HepG2 (cell line): Measurements from ENCODE around the gene PTPRM. TPM values are rescaled to one million over a fixed set of nuclear protein-coding genes. Genes with fewer than 3 reads are reported as not detected.

ENCODE experiments used
- ATAC-seq: fragments of 200-7000 bp; cut with Tn5 transposase; 3 replicates; pipeline ENCODE4 v1.9.1; 2020; ENCODE audit warnings: mild to moderate bottlenecking, moderate library complexity
- BruUV-seq: library from RNA; stranded (reverse); fragments of 400-500 nt; replicated peaks from 2 replicates; lab custom pipeline; 2021; lab: Mats Ljungman, UMichigan
- CTCF ChIA-PET: fragments of 300-600 bp; formaldehyde crosslinking; extraction: SDS; loops from one replicate; lab custom pipeline; 2021; ENCODE audit warnings: low total read pairs, inconsistent platforms, low intra/inter-chr PET ratio; lab: Yijun Ruan, JAX
- POLR2A ChIA-PET: fragments of 350-600 bp; sonication (Branson Sonifier 250); formaldehyde crosslinking; loops from one replicate; lab custom pipeline; 2020; ENCODE audit warnings: antibody characterized with exemption, inconsistent platforms; lab: Yijun Ruan, JAX
- DNase-seq: peaks from one replicate; pipeline ENCODE4 v3.0.0-alpha.2; 2015; ENCODE audit warnings: low spot score
- FAIRE-seq: peaks from 3 replicates; lab custom pipeline; 2011; peaks lifted over from hg19 to GRCh38; lab: Jason Lieb, UNC
- H2AFZ ChIP-seq: one replicate; pipeline ENCODE4 v1.6.1; 2011; ENCODE audit warnings: low read length, inconsistent platforms
- H3K27ac ChIP-seq: fragments of 300-600 bp; 3 replicates; pipeline ENCODE4 v1.8.0; 2011; ENCODE audit warnings: mixed run types, mild to moderate bottlenecking, mixed read lengths, low read length, inconsistent platforms; ENCODE audit not compliant: insufficient read depth; ENCODE audit errors: extremely low read length
- H3K27me3 ChIP-seq, 2 experiments: fragments of 200-600 bp in 1 of 2; 2 replicates in 1 of 2; 3 replicates in 1 of 2; pipeline versions ENCODE4 v1.6.0 to v1.8.0; 2011; ENCODE audit warnings: low read length in 2 of 2, mild to moderate bottlenecking in 2 of 2, moderate library complexity in 2 of 2, inconsistent platforms in 1 of 2; ENCODE audit not compliant: insufficient read depth in 2 of 2, control insufficient read depth in 1 of 2
- H3K36me3 ChIP-seq, 2 experiments: fragments of 200-600 bp in 1 of 2; replicated peaks in 1 of 2; 2 replicates in 1 of 2; 3 replicates in 1 of 2; pipeline versions ENCODE4 v1.5.1 to v1.8.0; 2011; ENCODE audit warnings: low read length in 2 of 2, inconsistent platforms in 1 of 2; ENCODE audit not compliant: insufficient read depth in 2 of 2, control insufficient read depth in 1 of 2
- H3K4me1 ChIP-seq: 2 replicates; pipeline ENCODE4 v1.5.1; 2012; ENCODE audit warnings: low read length, inconsistent platforms; ENCODE audit not compliant: insufficient read depth
- H3K4me2 ChIP-seq: 2 replicates; pipeline ENCODE4 v1.6.0; 2011; ENCODE audit warnings: low read depth, low read length, inconsistent platforms
- H3K4me3 ChIP-seq, 3 experiments: fragments of 200-600 bp in 1 of 3; sonication (generic), shearing (Covaris generic) in 1 of 3; replicated peaks in 1 of 3; 2 replicates each; pipeline ENCODE4 v1.5.1; 2011 to 2016; ENCODE audit warnings: low read length in 3 of 3, inconsistent platforms in 2 of 3, low read depth in 2 of 3, mild to moderate bottlenecking in 2 of 3, control low read depth in 1 of 3, mixed read lengths in 1 of 3; ENCODE audit not compliant: insufficient read depth in 1 of 3
- H3K79me2 ChIP-seq: one replicate; pipeline ENCODE4 v1.6.1; 2011; ENCODE audit warnings: low read length, inconsistent platforms; ENCODE audit not compliant: insufficient read depth
- H3K9ac ChIP-seq: 2 replicates; pipeline ENCODE4 v1.6.0; 2011; ENCODE audit warnings: mild to moderate bottlenecking, low read depth, low read length, inconsistent platforms; ENCODE audit not compliant: insufficient read depth
- H3K9me3 ChIP-seq: 2 replicates; pipeline ENCODE4 v1.5.1; 2012; ENCODE audit warnings: mild to moderate bottlenecking, low read length
- H4K20me1 ChIP-seq: 2 replicates; pipeline ENCODE4 v1.6.0; 2011; ENCODE audit warnings: inconsistent platforms, mild to moderate bottlenecking, low read length, moderate library complexity; ENCODE audit not compliant: insufficient read depth
- AHR ChIP-seq: IDR thresholded peaks from 2 replicates; pipeline ENCODE4 v1.6.1; 2018; ENCODE audit warnings: missing genetic modification reagents, missing compliant biosample characterization
- HNF4G ChIP-seq, 2 experiments: sonication (generic) in 1 of 2; formaldehyde crosslinking in 1 of 2; IDR thresholded peaks; 2 replicates each; pipeline versions ENCODE4 v1.4.0 to v1.6.1; 2011 to 2020; ENCODE audit warnings: borderline replicate concordance in 2 of 2, low read depth in 2 of 2, mild to moderate bottlenecking in 2 of 2, low read length in 1 of 2, missing genetic modification reagents in 1 of 2, moderate library complexity in 1 of 2
- MIER3 ChIP-seq: IDR thresholded peaks from 2 replicates; pipeline ENCODE4 v1.6.1; 2016; ENCODE audit warnings: missing compliant biosample characterization, borderline replicate concordance
- MTF2 ChIP-seq: sonication (generic); formaldehyde crosslinking; IDR thresholded peaks from 2 replicates; pipeline ENCODE4 v1.5.0; 2020; ENCODE audit warnings: missing genetic modification reagents, borderline replicate concordance
- RBAK ChIP-seq: sonication (generic); formaldehyde crosslinking; IDR thresholded peaks from 2 replicates; pipeline ENCODE4 v1.5.1; 2020; ENCODE audit warnings: mild to moderate bottlenecking, missing genetic modification reagents
- THAP11 ChIP-seq: IDR thresholded peaks from 2 replicates; pipeline ENCODE4 v1.6.1; 2016; ENCODE audit warnings: missing biosample characterization, missing genetic modification reagents
- TP53 ChIP-seq: sonication (generic); formaldehyde crosslinking; conservative IDR thresholded peaks from 2 replicates; pipeline ENCODE4 v1.4.0; 2020; ENCODE audit warnings: missing genetic modification reagents
- ZFP91 ChIP-seq: sonication (generic); formaldehyde crosslinking; IDR thresholded peaks from 2 replicates; pipeline ENCODE4 v1.9.0; 2022; ENCODE audit warnings: missing genetic modification reagents, mild to moderate bottlenecking, borderline replicate concordance
- ZKSCAN5 ChIP-seq: sonication (generic); formaldehyde crosslinking; IDR thresholded peaks from 2 replicates; pipeline ENCODE4 v1.5.1; 2020; ENCODE audit warnings: mild to moderate bottlenecking, missing genetic modification reagents
- ZNF296 ChIP-seq: sonication (generic); formaldehyde crosslinking; conservative IDR thresholded peaks from 2 replicates; pipeline ENCODE4 v1.5.0; 2020; ENCODE audit warnings: mild to moderate bottlenecking, missing genetic modification reagents
- ZNF318 ChIP-seq: sonication (generic); formaldehyde crosslinking; IDR thresholded peaks from 2 replicates; pipeline ENCODE4 v1.4.0; 2020; ENCODE audit warnings: mild to moderate bottlenecking, missing genetic modification reagents
- ZNF749 ChIP-seq: sonication (generic); formaldehyde crosslinking; IDR thresholded peaks from 2 replicates; pipeline ENCODE4 v1.8.0; 2022; ENCODE audit warnings: mild to moderate bottlenecking, missing genetic modification reagents, moderate library complexity, borderline replicate concordance
- WGBS: methylation state at CpG from one replicate; pipeline ENCODE4 v1.1.6; 2017; ENCODE audit warnings: low lambda C conversion rate; 5-methylcytosine and 5-hydroxymethylcytosine counted together
- in situ Hi-C: cut with HindIII; loops from 2 replicates; pipeline ENCODE4 v1.10.0; 2017; ENCODE audit warnings: low pct_unique_long_range_greater_than_20kb; ENCODE audit not compliant: extremely low pct_ligation_motif_present
- intact Hi-C: fragments of 100-400 bp; cut with micrococcal nuclease; formaldehyde crosslinking; loops from one replicate; pipeline ENCODE4 v1.10.0; 2022; ENCODE audit not compliant: unreplicated experiment
- polyA plus RNA-seq, 8 experiments: library from polyadenylated mRNA; depleted of rRNA in 3 of 8; stranded (reverse) in 7 of 8; unstranded in 1 of 8; fragments of >200 nt; fragmentation: Illumina TruSeq in 4 of 8; extraction: Trizol in 4 of 8; gene quantifications; 2 replicates each; pipeline versions ENCODE4 v1.2.1 to v1.2.3, GENCODE V29; 2011 to 2016; ENCODE audit warnings: low read depth in 4 of 8, missing spikeins in 1 of 8, mixed read lengths in 1 of 8; ENCODE audit not compliant: insufficient read depth in 1 of 8
- total RNA-seq, 5 experiments: library from RNA; depleted of rRNA; stranded (reverse); fragments of >200 nt; fragmentation: Illumina TruSeq; extraction: Trizol; gene quantifications; 2 replicates each; pipeline ENCODE4 v1.2.3, GENCODE V29; 2016; ENCODE audit warnings: low read depth in 1 of 5
- TF ChIP-seq, protein P1 (sequence below): fragments of 450-650 bp; IDR thresholded peaks from 2 replicates; pipeline ENCODE4 v1.6.1; 2017

Gene PTPRM
- total and polyA plus RNA-seq, 2 of the 13 experiments (the other 11 are each of a cell fraction or from before 2014, with no cell fraction given) = 12.6 to 108 TPM

GRCh38 chr18:8413751-8414150 is 846.6 kb downstream of the PTPRM start:
- Histone ChIP-seq H2AFZ (no peak overlapping the region), H3K9me3 (peaks cover 15% of the 10 kb centered on the region), H3K4me3 (no peak overlapping the region), H3K4me1 (peaks cover 19% of the 10 kb centered on the region), H3K27ac (no peak overlapping the region), H3K36me3 (no peaks in the 10 kb centered on the region), H3K9ac (no peak overlapping the region), H4K20me1 (no peaks in the 10 kb centered on the region), H3K4me2 (no peak overlapping the region), H3K79me2 (no peaks in the 10 kb centered on the region), H3K27me3 (no peaks in the 10 kb centered on the region)
- intact Hi-C loops = no loop called here
- TF ChIP-seq ZFP91 (CRISPR knock-in tag) (no peak), ZKSCAN5 (CRISPR knock-in tag) (no peak), ZNF749 (CRISPR knock-in tag) (no peak), HNF4G (IDR thresholded peaks at IDR 0.05; ENCODE audit: borderline replicate concordance, low read depth, low read length) (no peak), HNF4G (CRISPR knock-in tag; IDR thresholded peaks at IDR 0.05; ENCODE audit: borderline replicate concordance, low read depth) (no peak), ZNF296 (CRISPR knock-in tag) (no peak), MIER3 (no peak), MTF2 (CRISPR knock-in tag) (no peak), RBAK (CRISPR knock-in tag) (no peak), THAP11 (no peak), AHR (CRISPR knock-in tag) (no peak), TP53 (no peak), ZNF318 (CRISPR knock-in tag) (no peak)
- TF ChIP-seq, protein P1, sequence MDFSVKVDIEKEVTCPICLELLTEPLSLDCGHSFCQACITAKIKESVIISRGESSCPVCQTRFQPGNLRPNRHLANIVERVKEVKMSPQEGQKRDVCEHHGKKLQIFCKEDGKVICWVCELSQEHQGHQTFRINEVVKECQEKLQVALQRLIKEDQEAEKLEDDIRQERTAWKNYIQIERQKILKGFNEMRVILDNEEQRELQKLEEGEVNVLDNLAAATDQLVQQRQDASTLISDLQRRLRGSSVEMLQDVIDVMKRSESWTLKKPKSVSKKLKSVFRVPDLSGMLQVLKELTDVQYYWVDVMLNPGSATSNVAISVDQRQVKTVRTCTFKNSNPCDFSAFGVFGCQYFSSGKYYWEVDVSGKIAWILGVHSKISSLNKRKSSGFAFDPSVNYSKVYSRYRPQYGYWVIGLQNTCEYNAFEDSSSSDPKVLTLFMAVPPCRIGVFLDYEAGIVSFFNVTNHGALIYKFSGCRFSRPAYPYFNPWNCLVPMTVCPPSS = no peak
- 39% methylated on average over 6 of the region's 6 CpGs for WGBS
- FAIRE-seq (no peak), ATAC-seq (no peak), DNase-seq (no peak)
- ChIA-PET CTCF (no interaction called here), POLR2A (no interaction called here)
- in situ Hi-C loops = no loop called here
- no TSS peak for BruUV-seq
